ENCODE measurements around the gene SRC.
"Not testable (repeated sequence)": the region's sequence is repeated elsewhere in the genome, so short reads cannot be mapped to it uniquely, and the experiment has no call there.

SRC gene

GRCh38 chr20:37337208-37337991 lies 8.5 kb upstream of the SRC start:
- Mint-ChIP-seq H3K27ac (no peak overlapping the region), H3K9me3 (no peaks in the 10 kb centered on the region), H3K4me1 (ENCODE audit: low read depth) (peaks cover 20% of the 10 kb centered on the region), H3K27me3 (no peaks in the 10 kb centered on the region), H3K4me3 (no peak overlapping the region), H3K36me3 (ENCODE audit: low read depth) (no peaks in the 10 kb centered on the region)
- DNase-seq = no peak

- DNase-seq; H3K9me3 Mint-ChIP-seq; H3K27ac Mint-ChIP-seq; H3K4me3 Mint-ChIP-seq; H3K36me3 Mint-ChIP-seq (ENCODE audit: low read depth); H3K27me3 Mint-ChIP-seq: not testable (repeated sequence)
- peaks cover 20% of the 10 kb centered on the region for H3K4me1 Mint-ChIP-seq (ENCODE audit: low read depth)
Measured at GRCh38 chr20:37338380-37338779, 7.6 kb upstream of the SRC start.

- no peaks in the 10 kb centered on the region for H3K27me3 Mint-ChIP-seq
- no peaks in the 10 kb centered on the region for H3K9me3 Mint-ChIP-seq
Measured at GRCh38 chr20:37339208-37339607, 6.7 kb upstream of the SRC start.

GRCh38 chr20:37339764-37340109 lies 6.2 kb upstream of the SRC start:
- H3K27ac Mint-ChIP-seq; H3K36me3 Mint-ChIP-seq (ENCODE audit: low read depth); H3K9me3 Mint-ChIP-seq; H3K4me3 Mint-ChIP-seq; DNase-seq; H3K27me3 Mint-ChIP-seq: not testable (repeated sequence)
- H3K4me1 Mint-ChIP-seq (ENCODE audit: low read depth) = peaks cover 20% of the 10 kb centered on the region

More at GRCh38 chr20:37339208-37339607, 6.7 kb upstream of the SRC start:
- DNase-seq = no peak
- H3K4me3 Mint-ChIP-seq = no peak overlapping the region
- no peak overlapping the region for H3K27ac Mint-ChIP-seq
- H3K36me3 Mint-ChIP-seq (ENCODE audit: low read depth) = no peaks in the 10 kb centered on the region
- peaks cover 20% of the 10 kb centered on the region for H3K4me1 Mint-ChIP-seq (ENCODE audit: low read depth)

- Mint-ChIP-seq H3K4me1 (ENCODE audit: low read depth) (peaks cover 21% of the 10 kb centered on the region), H3K4me3 (no peak overlapping the region), H3K27ac (no peak overlapping the region), H3K36me3 (ENCODE audit: low read depth) (no peaks in the 10 kb centered on the region), H3K27me3 (no peaks in the 10 kb centered on the region), H3K9me3 (no peaks in the 10 kb centered on the region)
- no peak for DNase-seq
Measured at GRCh38 chr20:37340998-37341397, 4.9 kb upstream of the SRC start.

- Mint-ChIP-seq H3K27ac (no peak overlapping the region), H3K36me3 (ENCODE audit: low read depth) (no peaks in the 10 kb centered on the region), H3K9me3 (no peaks in the 10 kb centered on the region), H3K4me3 (no peak overlapping the region), H3K27me3 (no peaks in the 10 kb centered on the region), H3K4me1 (ENCODE audit: low read depth) (peaks cover 17% of the 10 kb centered on the region)
- no peak for DNase-seq
Measured at GRCh38 chr20:37341632-37342031, 4.3 kb upstream of the SRC start.

GRCh38 chr20:37342231-37343177 lies 3.4 kb upstream of the SRC start:
- DNase-seq = no peak
- peaks cover 14% of the 10 kb centered on the region for H3K4me1 Mint-ChIP-seq (ENCODE audit: low read depth)
- no peaks in the 10 kb centered on the region for H3K9me3 Mint-ChIP-seq
- no peaks in the 10 kb centered on the region for H3K36me3 Mint-ChIP-seq (ENCODE audit: low read depth)
- no peak overlapping the region for H3K4me3 Mint-ChIP-seq
- H3K27ac Mint-ChIP-seq = no peak overlapping the region
- H3K27me3 Mint-ChIP-seq = no peaks in the 10 kb centered on the region

- no peak overlapping the region for H3K4me3 Mint-ChIP-seq
Measured at GRCh38 chr20:37343212-37343993, 2.5 kb upstream of the SRC start.

GRCh38 chr20:37343994-37344355 lies 2.0 kb upstream of the SRC start:
- H3K4me3 Mint-ChIP-seq = no peak overlapping the region
- no peaks in the 10 kb centered on the region for H3K9me3 Mint-ChIP-seq
- no peaks in the 10 kb centered on the region for H3K27me3 Mint-ChIP-seq
- peaks cover 19% of the 10 kb centered on the region for H3K4me1 Mint-ChIP-seq (ENCODE audit: low read depth)
- H3K27ac Mint-ChIP-seq = no peak overlapping the region
- DNase-seq = no peak
- H3K36me3 Mint-ChIP-seq (ENCODE audit: low read depth) = no peaks in the 10 kb centered on the region

More at GRCh38 chr20:37343212-37343993, 2.5 kb upstream of the SRC start:
- Mint-ChIP-seq H3K27ac (no peak overlapping the region), H3K9me3 (no peaks in the 10 kb centered on the region), H3K36me3 (ENCODE audit: low read depth) (no peaks in the 10 kb centered on the region), H3K27me3 (no peaks in the 10 kb centered on the region), H3K4me1 (ENCODE audit: low read depth) (peaks cover 19% of the 10 kb centered on the region)
- no peak for DNase-seq

GRCh38 chr20:37344506-37345338 lies 1.2 kb upstream of the SRC start:
- Mint-ChIP-seq H3K27me3 (no peaks in the 10 kb centered on the region), H3K4me1 (ENCODE audit: low read depth) (peaks cover 19% of the 10 kb centered on the region), H3K36me3 (ENCODE audit: low read depth) (no peaks in the 10 kb centered on the region), H3K4me3 (peak overlapping the region; percentile 72), H3K9me3 (no peaks in the 10 kb centered on the region), H3K27ac (peak overlapping the region; percentile 18)
- no peak for DNase-seq

GRCh38 chr20:37346236-37346534 lies 245 bp downstream of the SRC start:
- DNase-seq = no peak

GRCh38 chr20:37346535-37347346 lies 801 bp downstream of the SRC start:
- H3K4me1 Mint-ChIP-seq (ENCODE audit: low read depth) = peaks cover 19% of the 10 kb centered on the region
- no peak overlapping the region for H3K27ac Mint-ChIP-seq
- peak overlapping the region; percentile 44 for H3K4me3 Mint-ChIP-seq
- H3K36me3 Mint-ChIP-seq (ENCODE audit: low read depth) = no peaks in the 10 kb centered on the region
- peak; percentile 35 for DNase-seq
- H3K9me3 Mint-ChIP-seq = no peaks in the 10 kb centered on the region
- no peaks in the 10 kb centered on the region for H3K27me3 Mint-ChIP-seq

More at GRCh38 chr20:37346236-37346534, 245 bp downstream of the SRC start:
- Mint-ChIP-seq H3K9me3 (no peaks in the 10 kb centered on the region), H3K4me3 (no peak overlapping the region), H3K27me3 (no peaks in the 10 kb centered on the region), H3K4me1 (ENCODE audit: low read depth) (peaks cover 19% of the 10 kb centered on the region), H3K36me3 (ENCODE audit: low read depth) (no peaks in the 10 kb centered on the region), H3K27ac (no peak overlapping the region)

- DNase-seq = peak; percentile 25
- Mint-ChIP-seq H3K4me1 (ENCODE audit: low read depth) (peaks cover 19% of the 10 kb centered on the region), H3K27me3 (no peaks in the 10 kb centered on the region), H3K27ac (peak overlapping the region; percentile 34), H3K9me3 (no peaks in the 10 kb centered on the region), H3K4me3 (peak overlapping the region; percentile 44), H3K36me3 (ENCODE audit: low read depth) (no peaks in the 10 kb centered on the region)
Measured at GRCh38 chr20:37347347-37347823, 1.4 kb downstream of the SRC start.
